Neural progenitor cell (in vitro differentiated cells): ENCODE data around the gene SSBP2. TPM values are rescaled to one million over a fixed set of nuclear protein-coding genes. Genes with fewer than 3 reads are reported as not detected.

Experiments used
- DNase-seq: peaks from one replicate; pipeline ENCODE4 v3.0.0-alpha.2; 2016; ENCODE audit warnings: low spot score
- H2AFZ ChIP-seq: fragments of 200-600 bp; sonication (generic); replicated peaks from 2 replicates; pipeline ENCODE4 v1.6.1; 2016; ENCODE audit warnings: antibody characterized with exemption
- H3F3A ChIP-seq: fragments of 200-600 bp; sonication (generic); 2 replicates; pipeline ENCODE4 v1.6.1; 2016; ENCODE audit warnings: antibody characterized with exemption, low read depth
- H3K27ac ChIP-seq: fragments of 200-600 bp; sonication (generic); 2 replicates; pipeline ENCODE4 v1.5.1; 2016; ENCODE audit warnings: mild to moderate bottlenecking
- H3K27me3 ChIP-seq: fragments of 200-600 bp; sonication (generic); 2 replicates; pipeline ENCODE4 v1.6.1; 2016; ENCODE audit warnings: mild to moderate bottlenecking, moderate library complexity
- H3K36me3 ChIP-seq: fragments of 200-600 bp; sonication (generic); 2 replicates; pipeline ENCODE4 v1.5.1; 2016
- H3K4me1 ChIP-seq: fragments of 200-600 bp; sonication (generic); 2 replicates; pipeline ENCODE4 v1.6.1; 2016; ENCODE audit warnings: mixed run types
- H3K4me2 ChIP-seq: fragments of 200-600 bp; sonication (generic); 2 replicates; pipeline ENCODE4 v1.6.1; 2016
- H3K4me3 ChIP-seq: fragments of 200-600 bp; sonication (generic); 2 replicates; pipeline ENCODE4 v1.5.1; 2016
- H3K79me2 ChIP-seq: fragments of 200-600 bp; sonication (generic); 2 replicates; pipeline ENCODE4 v1.6.1; 2016; ENCODE audit warnings: low read depth
- H3K9ac ChIP-seq: fragments of 200-600 bp; sonication (generic); 2 replicates; pipeline ENCODE4 v1.6.1; 2016
- H3K9me3 ChIP-seq: fragments of 200-600 bp; sonication (generic); 2 replicates; pipeline ENCODE4 v1.5.1; 2016; ENCODE audit warnings: low read depth
- H4K20me1 ChIP-seq: fragments of 200-600 bp; sonication (generic); 2 replicates; pipeline ENCODE4 v1.6.1; 2016; ENCODE audit warnings: low read depth
- H3K27ac Mint-ChIP-seq: 3 replicates; pipeline ENCODE4 v1.8.0; 2021; ENCODE audit warnings: mixed read lengths
- H3K27me3 Mint-ChIP-seq: 2 replicates; pipeline ENCODE4 v1.8.0; 2022; ENCODE audit warnings: low read depth, mild to moderate bottlenecking, inconsistent platforms, moderate library complexity, mixed read lengths; ENCODE audit not compliant: insufficient read depth
- H3K36me3 Mint-ChIP-seq: 3 replicates; pipeline ENCODE4 v1.8.0; 2021; ENCODE audit warnings: mixed read lengths
- H3K4me1 Mint-ChIP-seq: 3 replicates; pipeline ENCODE4 v1.8.0; 2021; ENCODE audit warnings: mixed read lengths
- H3K4me3 Mint-ChIP-seq: 3 replicates; pipeline ENCODE4 v1.8.0; 2021; ENCODE audit warnings: mild to moderate bottlenecking, moderate library complexity, mixed read lengths
- H3K9me3 Mint-ChIP-seq: 3 replicates; pipeline ENCODE4 v1.8.0; 2020; ENCODE audit warnings: mixed read lengths
- EZH2 ChIP-seq: fragments of 200-600 bp; sonication (generic); IDR thresholded peaks from 2 replicates; pipeline ENCODE4 v1.6.1; 2017; ENCODE audit warnings: antibody characterized with exemption, mild to moderate bottlenecking, moderate library complexity
- EZH2phosphoT487 ChIP-seq: fragments of 200-600 bp; sonication (generic); IDR thresholded peaks from 2 replicates; pipeline ENCODE4 v1.6.1; 2017; ENCODE audit warnings: antibody characterized with exemption
- total RNA-seq: library from RNA; depleted of rRNA; stranded (reverse); fragments of >200 nt; gene quantifications from 2 replicates; pipeline ENCODE4 v1.2.3, GENCODE V29; 2015; ENCODE audit warnings: low replicate concordance
- TF ChIP-seq, protein P1 (sequence below): fragments of 200-600 bp; sonication (generic); IDR thresholded peaks from 2 replicates; pipeline ENCODE4 v1.5.1; 2017; ENCODE audit warnings: antibody characterized with exemption, mild to moderate bottlenecking

The SSBP2 gene
- total RNA-seq, 1 donor from 2014 or later, result 175 TPM

DNA sequence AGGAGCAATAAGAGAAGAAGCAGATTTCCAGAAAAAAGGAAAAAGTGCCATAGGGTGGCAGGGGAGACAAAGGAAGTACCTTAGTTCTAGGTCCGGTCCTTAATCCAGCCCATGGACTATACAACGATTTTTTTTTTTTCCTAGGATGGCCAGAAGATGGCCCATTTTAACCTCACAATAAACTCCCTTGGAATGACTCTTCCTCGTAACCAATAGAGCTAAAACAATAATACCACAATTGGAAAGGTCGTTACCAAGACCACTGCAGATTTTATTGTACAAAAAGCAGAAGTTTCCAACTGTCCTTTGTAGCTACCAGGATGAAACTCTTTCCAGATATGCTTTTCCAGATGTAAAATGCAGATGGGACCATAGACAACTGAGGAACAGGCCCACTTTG is 34.4 kb upstream of the SSBP2 start:
- no peaks in the 10 kb centered on the region for H3K79me2 ChIP-seq
- H3K4me1 ChIP-seq, result peaks cover 37% of the 10 kb centered on the region
- Mint-ChIP-seq H3K4me1 (peaks cover 42% of the 10 kb centered on the region), H3K36me3 (no peaks in the 10 kb centered on the region), H3K9me3 (peaks cover 2% of the 10 kb centered on the region), H3K4me3 (no peak overlapping the region), H3K27ac (no peak overlapping the region), H3K27me3 (no peaks in the 10 kb centered on the region)
- DNase-seq, result no peak
- peaks cover 22% of the 10 kb centered on the region for H3F3A ChIP-seq
- H3K36me3 ChIP-seq, result no peaks in the 10 kb centered on the region
- no peak overlapping the region for H2AFZ ChIP-seq
- H3K27ac ChIP-seq, result no peak overlapping the region
- H4K20me1 ChIP-seq, result no peaks in the 10 kb centered on the region
- no peak overlapping the region for H3K4me3 ChIP-seq
- H3K4me2 ChIP-seq, result no peak overlapping the region
- H3K9ac ChIP-seq, result no peak overlapping the region
- H3K9me3 ChIP-seq, result no peaks in the 10 kb centered on the region
- no peak for TF ChIP-seq EZH2
- no peak for TF ChIP-seq EZH2phosphoT487
- TF ChIP-seq, protein P1, sequence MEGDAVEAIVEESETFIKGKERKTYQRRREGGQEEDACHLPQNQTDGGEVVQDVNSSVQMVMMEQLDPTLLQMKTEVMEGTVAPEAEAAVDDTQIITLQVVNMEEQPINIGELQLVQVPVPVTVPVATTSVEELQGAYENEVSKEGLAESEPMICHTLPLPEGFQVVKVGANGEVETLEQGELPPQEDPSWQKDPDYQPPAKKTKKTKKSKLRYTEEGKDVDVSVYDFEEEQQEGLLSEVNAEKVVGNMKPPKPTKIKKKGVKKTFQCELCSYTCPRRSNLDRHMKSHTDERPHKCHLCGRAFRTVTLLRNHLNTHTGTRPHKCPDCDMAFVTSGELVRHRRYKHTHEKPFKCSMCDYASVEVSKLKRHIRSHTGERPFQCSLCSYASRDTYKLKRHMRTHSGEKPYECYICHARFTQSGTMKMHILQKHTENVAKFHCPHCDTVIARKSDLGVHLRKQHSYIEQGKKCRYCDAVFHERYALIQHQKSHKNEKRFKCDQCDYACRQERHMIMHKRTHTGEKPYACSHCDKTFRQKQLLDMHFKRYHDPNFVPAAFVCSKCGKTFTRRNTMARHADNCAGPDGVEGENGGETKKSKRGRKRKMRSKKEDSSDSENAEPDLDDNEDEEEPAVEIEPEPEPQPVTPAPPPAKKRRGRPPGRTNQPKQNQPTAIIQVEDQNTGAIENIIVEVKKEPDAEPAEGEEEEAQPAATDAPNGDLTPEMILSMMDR, result no peak
- no peaks in the 10 kb centered on the region for H3K27me3 ChIP-seq

DNA sequence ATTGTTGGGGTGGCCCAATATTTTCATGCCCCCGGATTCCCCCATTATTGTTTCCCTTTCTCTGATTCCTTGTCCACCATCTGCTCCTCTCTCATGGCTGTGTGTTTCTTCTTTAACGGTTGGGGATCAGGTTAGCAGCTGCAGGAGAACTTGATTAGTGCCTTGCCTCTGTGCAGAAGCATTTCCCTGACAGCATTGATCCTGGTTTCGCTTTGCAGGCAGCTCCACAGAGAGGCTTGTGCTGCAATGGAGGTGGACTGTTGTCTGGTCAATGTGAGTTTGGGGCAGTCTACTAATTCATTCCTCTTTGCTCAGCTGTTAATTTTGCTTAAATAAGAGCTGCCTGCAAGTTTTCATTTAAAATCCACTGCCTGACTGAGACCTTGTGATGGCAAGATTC is 32.5 kb upstream of the SSBP2 start:
- Histone ChIP-seq H3K27me3 (no peaks in the 10 kb centered on the region), H3K9me3 (no peaks in the 10 kb centered on the region), H3K27ac (no peak overlapping the region), H3K79me2 (no peaks in the 10 kb centered on the region), H2AFZ (peak overlapping the region; percentile 84), H3F3A (peaks cover 17% of the 10 kb centered on the region), H3K9ac (no peak overlapping the region), H4K20me1 (no peaks in the 10 kb centered on the region), H3K4me3 (no peak overlapping the region), H3K4me1 (peaks cover 29% of the 10 kb centered on the region), H3K36me3 (no peaks in the 10 kb centered on the region), H3K4me2 (no peak overlapping the region)
- TF ChIP-seq EZH2 (no peak), EZH2phosphoT487 (no peak)
- TF ChIP-seq, protein P1, result no peak
- no peak overlapping the region for H3K27ac Mint-ChIP-seq
- H3K4me1 Mint-ChIP-seq, result peaks cover 43% of the 10 kb centered on the region
- H3K36me3 Mint-ChIP-seq, result no peaks in the 10 kb centered on the region
- H3K27me3 Mint-ChIP-seq, result no peaks in the 10 kb centered on the region
- H3K4me3 Mint-ChIP-seq, result no peak overlapping the region
- H3K9me3 Mint-ChIP-seq, result peaks cover 2% of the 10 kb centered on the region
- DNase-seq, result no peak

DNA sequence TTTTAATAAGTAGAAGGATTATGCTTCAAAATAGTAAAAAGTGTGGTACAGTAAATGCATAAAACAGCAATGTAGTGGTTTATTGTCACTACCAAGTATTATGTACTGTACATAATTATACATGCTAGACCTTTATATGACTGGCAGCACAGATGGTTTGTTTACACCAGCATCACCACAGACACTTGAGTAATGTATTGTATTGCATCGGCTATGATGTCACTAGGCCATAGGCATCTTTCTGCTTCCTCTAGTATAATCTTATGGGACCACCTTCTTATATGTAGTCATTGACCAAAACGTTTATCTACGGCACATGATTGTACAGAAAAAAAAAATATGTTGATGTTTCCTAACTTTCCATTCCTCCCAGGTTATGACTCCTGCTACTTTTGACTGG is 31.9 kb upstream of the SSBP2 start:
- peaks cover 12% of the 10 kb centered on the region for H3F3A ChIP-seq
- H3K4me1 ChIP-seq, result peaks cover 23% of the 10 kb centered on the region
- H3K9me3 Mint-ChIP-seq, result peaks cover 2% of the 10 kb centered on the region
- H3K79me2 ChIP-seq, result no peaks in the 10 kb centered on the region
- no peaks in the 10 kb centered on the region for H4K20me1 ChIP-seq
- H3K36me3 ChIP-seq, result no peaks in the 10 kb centered on the region
- no peak for TF ChIP-seq EZH2
- TF ChIP-seq EZH2phosphoT487, result no peak
- TF ChIP-seq, protein P1, result no peak
- H3K4me1 Mint-ChIP-seq, result peaks cover 40% of the 10 kb centered on the region
- H3K27ac Mint-ChIP-seq, result peak overlapping the region; percentile 29
- no peaks in the 10 kb centered on the region for H3K27me3 Mint-ChIP-seq
- no peak overlapping the region for H3K4me2 ChIP-seq
- H3K27me3 ChIP-seq, result no peaks in the 10 kb centered on the region
- H3K4me3 ChIP-seq, result no peak overlapping the region
- no peak overlapping the region for H3K4me3 Mint-ChIP-seq
- H3K36me3 Mint-ChIP-seq, result no peaks in the 10 kb centered on the region
- peak overlapping the region; percentile 84 for H2AFZ ChIP-seq
- no peaks in the 10 kb centered on the region for H3K9me3 ChIP-seq
- H3K9ac ChIP-seq, result no peak overlapping the region
- DNase-seq, result no peak
- H3K27ac ChIP-seq, result no peak overlapping the region
